ENCODE measurements around the gene SHISA6.

The SHISA6 gene

GRCh38 chr17:11369575-11369974, 128.6 kb downstream of the SHISA6 start:
- 78% methylated on average over 6 of the region's 6 CpGs for WGBS
- H3K4ac ChIP-seq (ENCODE audit: low read depth in 1 of 2, low read length in 2 of 2) = no peak overlapping the region
- no peak overlapping the region for H3K4me2 ChIP-seq (ENCODE audit: low read length, poor library complexity, severe bottlenecking)
- H2AFZ ChIP-seq (ENCODE audit: low read depth, low read length) = no peak overlapping the region
- no peaks in the 10 kb centered on the region for H3K79me1 ChIP-seq (replicated peaks; ENCODE audit: low read length, poor library complexity, severe bottlenecking)
- DNase-seq = no peak
- H2BK120ac ChIP-seq (ENCODE audit: low read depth, low read length) = no peak overlapping the region
- H3K9me3 ChIP-seq (ENCODE audit: control insufficient read depth, low read length) = no peaks in the 10 kb centered on the region
- H3K18ac ChIP-seq (ENCODE audit: low read depth in 1 of 2, low read length in 2 of 2) = no peak overlapping the region
- H4K8ac ChIP-seq (ENCODE audit: low read length) = no peak overlapping the region
- H3K36me3 ChIP-seq (ENCODE audit: control insufficient read depth in 1 of 2, insufficient read depth in 2 of 2, low read depth in 1 of 2, low read length in 2 of 2) = no peaks in the 10 kb centered on the region
- H2BK5ac ChIP-seq (ENCODE audit: low read depth, low read length, poor library complexity, severe bottlenecking) = no peak overlapping the region
- no peak overlapping the region for H3K14ac ChIP-seq (ENCODE audit: low read length in 2 of 2)
- H2AK5ac ChIP-seq (ENCODE audit: low read length, severe bottlenecking) = no peak overlapping the region
- no peak overlapping the region for H3K23ac ChIP-seq (ENCODE audit: low read length in 2 of 2)
- no peak overlapping the region for H3K4me3 ChIP-seq (ENCODE audit: insufficient read depth in 1 of 2, low read depth in 1 of 2, low read length in 2 of 2)
- H3K9ac ChIP-seq (ENCODE audit: low read length) = no peak overlapping the region
- H2BK15ac ChIP-seq (ENCODE audit: low read depth, poor library complexity, severe bottlenecking) = no peak overlapping the region
- H3K27ac ChIP-seq (ENCODE audit: low read length, poor library complexity, severe bottlenecking) = no peak overlapping the region
- H3K27me3 ChIP-seq (ENCODE audit: control insufficient read depth in 1 of 2, insufficient read depth in 1 of 2, low read length in 2 of 2) = no peaks in the 10 kb centered on the region
- H3K4me1 ChIP-seq (ENCODE audit: control insufficient read depth, insufficient read depth, low read depth, low read length) = no peaks in the 10 kb centered on the region
- H4K91ac ChIP-seq (ENCODE audit: low read length) = no peak overlapping the region
- H2BK12ac ChIP-seq (ENCODE audit: low read length in 2 of 2) = no peak overlapping the region

- no peak overlapping the region for H3K4ac ChIP-seq (ENCODE audit: low read depth in 1 of 2, low read length in 2 of 2)
- H3K79me1 ChIP-seq (replicated peaks; ENCODE audit: low read length, poor library complexity, severe bottlenecking) = no peaks in the 10 kb centered on the region
- H3K18ac ChIP-seq (ENCODE audit: low read depth in 1 of 2, low read length in 2 of 2) = no peak overlapping the region
- H4K91ac ChIP-seq (ENCODE audit: low read length) = no peak overlapping the region
- no peak overlapping the region for H3K9ac ChIP-seq (ENCODE audit: low read length)
- no peak overlapping the region for H3K4me3 ChIP-seq (ENCODE audit: insufficient read depth in 1 of 2, low read depth in 1 of 2, low read length in 2 of 2)
- no peak overlapping the region for H2AFZ ChIP-seq (ENCODE audit: low read depth, low read length)
- no peaks in the 10 kb centered on the region for H3K27me3 ChIP-seq (ENCODE audit: control insufficient read depth in 1 of 2, insufficient read depth in 1 of 2, low read length in 2 of 2)
- H3K9me3 ChIP-seq (ENCODE audit: control insufficient read depth, low read length) = no peaks in the 10 kb centered on the region
- no peaks in the 10 kb centered on the region for H3K36me3 ChIP-seq (ENCODE audit: control insufficient read depth in 1 of 2, insufficient read depth in 2 of 2, low read depth in 1 of 2, low read length in 2 of 2)
- WGBS = 64% methylated on average over 1 of the region's 3 CpGs
- no peak overlapping the region for H2BK15ac ChIP-seq (ENCODE audit: low read depth, poor library complexity, severe bottlenecking)
- no peak overlapping the region for H3K4me2 ChIP-seq (ENCODE audit: low read length, poor library complexity, severe bottlenecking)
- H3K23ac ChIP-seq (ENCODE audit: low read length in 2 of 2) = no peak overlapping the region
- H3K4me1 ChIP-seq (ENCODE audit: control insufficient read depth, insufficient read depth, low read depth, low read length) = no peaks in the 10 kb centered on the region
- H3K14ac ChIP-seq (ENCODE audit: low read length in 2 of 2) = no peak overlapping the region
- H2BK5ac ChIP-seq (ENCODE audit: low read depth, low read length, poor library complexity, severe bottlenecking) = no peak overlapping the region
- no peak overlapping the region for H2BK120ac ChIP-seq (ENCODE audit: low read depth, low read length)
- no peak for DNase-seq
- no peak overlapping the region for H2AK5ac ChIP-seq (ENCODE audit: low read length, severe bottlenecking)
- no peak overlapping the region for H3K27ac ChIP-seq (ENCODE audit: low read length, poor library complexity, severe bottlenecking)
- no peak overlapping the region for H2BK12ac ChIP-seq (ENCODE audit: low read length in 2 of 2)
- H4K8ac ChIP-seq (ENCODE audit: low read length) = no peak overlapping the region
Observed at GRCh38 chr17:11372692-11373091, 131.7 kb downstream of the SHISA6 start.

- Histone ChIP-seq H3K36me3 (ENCODE audit: control insufficient read depth in 1 of 2, insufficient read depth in 2 of 2, low read depth in 1 of 2, low read length in 2 of 2) (no peaks in the 10 kb centered on the region), H3K9ac (ENCODE audit: low read length) (no peak overlapping the region), H2AK5ac (ENCODE audit: low read length, severe bottlenecking) (no peak overlapping the region), H2BK15ac (ENCODE audit: low read depth, poor library complexity, severe bottlenecking) (no peak overlapping the region), H3K4me1 (ENCODE audit: control insufficient read depth, insufficient read depth, low read depth, low read length) (no peaks in the 10 kb centered on the region), H3K27ac (ENCODE audit: low read length, poor library complexity, severe bottlenecking) (no peak overlapping the region), H4K91ac (ENCODE audit: low read length) (no peak overlapping the region), H4K8ac (ENCODE audit: low read length) (no peak overlapping the region), H3K4me3 (ENCODE audit: insufficient read depth in 1 of 2, low read depth in 1 of 2, low read length in 2 of 2) (no peak overlapping the region), H2BK5ac (ENCODE audit: low read depth, low read length, poor library complexity, severe bottlenecking) (no peak overlapping the region), H3K23ac (ENCODE audit: low read length in 2 of 2) (no peak overlapping the region), H2BK120ac (ENCODE audit: low read depth, low read length) (no peak overlapping the region), H3K4ac (ENCODE audit: low read depth in 1 of 2, low read length in 2 of 2) (no peak overlapping the region), H2BK12ac (ENCODE audit: low read length in 2 of 2) (no peak overlapping the region), H3K14ac (ENCODE audit: low read length in 2 of 2) (no peak overlapping the region), H3K79me1 (replicated peaks; ENCODE audit: low read length, poor library complexity, severe bottlenecking) (no peaks in the 10 kb centered on the region), H3K27me3 (ENCODE audit: control insufficient read depth in 1 of 2, insufficient read depth in 1 of 2, low read length in 2 of 2) (no peaks in the 10 kb centered on the region), H3K18ac (ENCODE audit: low read depth in 1 of 2, low read length in 2 of 2) (no peak overlapping the region), H3K4me2 (ENCODE audit: low read length, poor library complexity, severe bottlenecking) (no peak overlapping the region), H2AFZ (ENCODE audit: low read depth, low read length) (no peak overlapping the region), H3K9me3 (ENCODE audit: control insufficient read depth, low read length) (no peaks in the 10 kb centered on the region)
- WGBS = 83% methylated on average over 6 of the region's 6 CpGs
- no peak for DNase-seq
Observed at GRCh38 chr17:11378506-11378905, 137.5 kb downstream of the SHISA6 start.

- H3K4me2 ChIP-seq (ENCODE audit: low read length, poor library complexity, severe bottlenecking) = no peak overlapping the region
- no peaks in the 10 kb centered on the region for H3K4me1 ChIP-seq (ENCODE audit: control insufficient read depth, insufficient read depth, low read depth, low read length)
- H3K9me3 ChIP-seq (ENCODE audit: control insufficient read depth, low read length) = no peaks in the 10 kb centered on the region
- H4K91ac ChIP-seq (ENCODE audit: low read length) = no peak overlapping the region
- H2AFZ ChIP-seq (ENCODE audit: low read depth, low read length) = no peak overlapping the region
- no peak overlapping the region for H2BK5ac ChIP-seq (ENCODE audit: low read depth, low read length, poor library complexity, severe bottlenecking)
- no peak overlapping the region for H3K4me3 ChIP-seq (ENCODE audit: insufficient read depth in 1 of 2, low read depth in 1 of 2, low read length in 2 of 2)
- H2BK15ac ChIP-seq (ENCODE audit: low read depth, poor library complexity, severe bottlenecking) = no peak overlapping the region
- H3K27ac ChIP-seq (ENCODE audit: low read length, poor library complexity, severe bottlenecking) = no peak overlapping the region
- no peak overlapping the region for H3K9ac ChIP-seq (ENCODE audit: low read length)
- no peak overlapping the region for H2BK120ac ChIP-seq (ENCODE audit: low read depth, low read length)
- no peaks in the 10 kb centered on the region for H3K27me3 ChIP-seq (ENCODE audit: control insufficient read depth in 1 of 2, insufficient read depth in 1 of 2, low read length in 2 of 2)
- no peak for DNase-seq
- no peaks in the 10 kb centered on the region for H3K79me1 ChIP-seq (replicated peaks; ENCODE audit: low read length, poor library complexity, severe bottlenecking)
- H3K4ac ChIP-seq (ENCODE audit: low read depth in 1 of 2, low read length in 2 of 2) = no peak overlapping the region
- no peak overlapping the region for H4K8ac ChIP-seq (ENCODE audit: low read length)
- no peak overlapping the region for H3K18ac ChIP-seq (ENCODE audit: low read depth in 1 of 2, low read length in 2 of 2)
- H3K14ac ChIP-seq (ENCODE audit: low read length in 2 of 2) = no peak overlapping the region
- WGBS = 85% methylated on average over 6 of the region's 7 CpGs
- H2BK12ac ChIP-seq (ENCODE audit: low read length in 2 of 2) = no peak overlapping the region
- no peak overlapping the region for H3K23ac ChIP-seq (ENCODE audit: low read length in 2 of 2)
- no peak overlapping the region for H2AK5ac ChIP-seq (ENCODE audit: low read length, severe bottlenecking)
- no peaks in the 10 kb centered on the region for H3K36me3 ChIP-seq (ENCODE audit: control insufficient read depth in 1 of 2, insufficient read depth in 2 of 2, low read depth in 1 of 2, low read length in 2 of 2)
Observed at GRCh38 chr17:11380761-11381160, 139.7 kb downstream of the SHISA6 start.
